COLO668 (cell line): ENCODE results near the gene PIP4K2A.

Experiments
- DNase-seq: peaks from one replicate; lab custom pipeline; 2025; ENCODE audit not compliant: unreplicated experiment; lab: John Stamatoyannopoulos, UW

Gene PIP4K2A

DNA sequence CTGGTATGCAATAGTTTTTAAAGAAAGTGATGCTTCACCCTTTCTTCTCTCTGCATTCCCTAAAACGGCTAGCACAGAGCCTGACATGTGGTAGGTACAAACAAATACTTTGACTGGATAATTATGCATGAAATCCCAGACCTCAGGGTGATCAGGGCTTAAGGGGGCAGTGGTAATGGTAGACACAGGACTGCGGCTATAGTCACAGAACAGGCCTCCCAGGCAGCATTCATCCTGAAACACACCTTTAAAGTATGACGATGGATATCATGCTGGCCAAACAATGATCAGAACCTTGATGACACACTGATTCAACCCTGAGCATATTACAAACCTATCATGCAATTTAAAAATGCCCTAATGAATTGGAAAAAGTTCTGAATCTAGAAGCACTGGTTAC lies 110.8 kb downstream of the PIP4K2A start:
- DNase-seq, result no peak

DNA sequence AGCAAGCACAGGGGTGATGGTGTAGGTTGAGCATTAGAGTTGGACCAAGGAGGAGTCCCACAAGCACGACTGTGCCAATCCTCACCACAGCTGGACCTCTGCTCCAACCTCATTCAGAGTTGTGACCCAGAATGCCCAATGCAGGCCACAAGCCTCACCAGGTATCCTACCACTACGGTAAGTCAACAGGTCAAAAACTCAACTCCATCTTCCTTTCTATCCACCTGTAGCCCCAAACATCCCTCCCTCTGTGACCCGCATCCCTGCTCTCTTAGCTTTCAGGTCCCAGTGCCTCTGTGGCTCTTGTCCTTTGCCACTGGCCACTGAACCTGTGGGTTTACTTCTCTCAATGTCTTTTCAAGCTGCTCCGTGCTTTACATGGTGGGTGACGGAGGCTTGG lies 112.8 kb downstream of the PIP4K2A start:
- DNase-seq, result no peak

GRCh38 chr10:22599636-22600228 lies 114.6 kb downstream of the PIP4K2A start:
- DNase-seq, result no peak

DNA sequence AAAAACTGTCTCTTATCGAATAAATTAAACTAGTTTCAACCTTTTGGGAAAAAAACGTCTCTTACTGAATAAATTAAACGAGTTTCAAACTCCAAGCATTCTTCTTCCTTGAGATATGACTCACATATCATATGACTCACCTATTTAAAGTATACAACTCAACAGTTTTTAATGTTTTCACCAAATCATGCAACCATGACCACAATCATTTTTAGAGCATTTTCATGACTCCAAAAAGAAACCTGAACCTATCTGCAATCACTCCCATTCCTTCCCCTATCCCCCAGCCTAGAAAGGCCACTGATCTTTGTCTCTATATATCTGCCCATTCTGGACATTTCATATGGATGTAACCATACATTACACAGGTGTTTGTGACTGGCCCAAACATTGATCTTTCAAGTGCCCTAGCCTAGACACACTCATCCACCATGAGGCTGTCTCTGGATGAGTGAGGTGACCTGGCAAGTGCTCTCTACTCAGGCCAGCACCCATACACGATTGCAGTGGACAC lies 115.3 kb downstream of the PIP4K2A start:
- DNase-seq, result no peak

DNA sequence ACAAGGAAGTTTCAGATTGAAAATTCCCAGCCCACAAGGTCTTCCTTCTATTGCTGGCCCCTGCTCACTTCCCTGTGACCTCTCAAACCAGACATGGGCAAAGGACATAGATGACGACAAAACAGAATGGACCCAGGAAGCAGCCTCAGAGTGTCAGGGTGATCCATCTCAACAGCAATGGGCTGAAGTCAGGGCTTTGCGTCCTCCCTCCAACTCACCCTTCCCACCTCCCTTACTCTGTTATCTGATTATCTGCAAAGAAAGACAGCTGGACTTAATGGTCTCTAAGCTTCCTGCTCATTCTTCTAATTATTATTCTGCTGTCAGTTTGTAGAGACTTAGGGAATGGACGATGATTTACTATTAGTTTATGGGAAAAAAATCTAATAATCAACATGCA lies 115.9 kb downstream of the PIP4K2A start:
- DNase-seq, result no peak

GRCh38 chr10:22597138-22597537 lies 117.2 kb downstream of the PIP4K2A start:
- DNase-seq, result no peak

- DNase-seq, result no peak
These were observed 120.7 kb downstream of the PIP4K2A start for GRCh38 chr10:22593636-22594198.

- DNase-seq, result peak; percentile 3
These were observed 121.4 kb downstream of the PIP4K2A start for GRCh38 chr10:22593026-22593425.

- no peak for DNase-seq
These were observed 124.4 kb downstream of the PIP4K2A start for GRCh38 chr10:22589851-22590514.

DNA sequence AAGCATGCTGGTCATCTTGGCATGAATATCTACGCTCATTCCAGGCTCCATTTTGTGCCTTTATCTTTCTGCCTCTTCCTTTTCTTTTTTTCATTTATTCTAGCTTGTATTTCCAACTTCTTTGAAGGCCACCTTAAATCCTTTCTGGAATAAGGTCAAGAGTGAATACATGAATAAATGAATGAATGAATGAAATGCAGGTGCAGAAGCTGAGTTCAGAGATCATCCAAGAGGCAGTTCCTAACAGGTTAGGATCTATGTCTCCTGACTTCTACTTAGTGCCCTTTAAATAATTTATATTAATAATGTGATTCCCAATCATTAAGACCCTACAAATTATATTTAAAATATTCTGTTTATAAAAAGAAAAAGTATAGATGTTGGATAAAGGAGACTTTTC lies 125.9 kb downstream of the PIP4K2A start:
- DNase-seq, result no peak

DNA sequence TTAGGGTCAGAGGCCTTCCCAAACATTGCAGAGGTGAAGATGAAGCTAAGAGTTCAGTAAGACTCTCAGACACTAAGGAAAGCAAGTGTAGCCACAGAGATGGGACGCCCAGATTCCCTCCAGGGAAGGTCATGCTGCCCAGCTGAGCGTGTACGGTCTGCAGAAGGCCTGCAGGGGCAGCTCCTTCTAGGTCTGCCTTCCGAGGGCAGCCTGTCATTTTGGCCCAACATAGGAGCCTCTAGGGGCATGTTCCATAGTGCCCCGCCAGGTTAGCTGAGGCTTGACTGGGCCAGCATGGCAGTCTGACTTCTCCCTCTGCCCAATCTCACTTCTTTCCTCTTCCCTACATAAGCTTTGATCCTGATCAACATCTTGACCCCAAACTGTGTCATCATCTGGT lies 130.7 kb downstream of the PIP4K2A start:
- no peak for DNase-seq

GRCh38 chr10:22581461-22581860 lies 132.9 kb downstream of the PIP4K2A start:
- no peak for DNase-seq

GRCh38 chr10:22580711-22581110 lies 133.7 kb downstream of the PIP4K2A start:
- DNase-seq, result peak; percentile 56

DNA sequence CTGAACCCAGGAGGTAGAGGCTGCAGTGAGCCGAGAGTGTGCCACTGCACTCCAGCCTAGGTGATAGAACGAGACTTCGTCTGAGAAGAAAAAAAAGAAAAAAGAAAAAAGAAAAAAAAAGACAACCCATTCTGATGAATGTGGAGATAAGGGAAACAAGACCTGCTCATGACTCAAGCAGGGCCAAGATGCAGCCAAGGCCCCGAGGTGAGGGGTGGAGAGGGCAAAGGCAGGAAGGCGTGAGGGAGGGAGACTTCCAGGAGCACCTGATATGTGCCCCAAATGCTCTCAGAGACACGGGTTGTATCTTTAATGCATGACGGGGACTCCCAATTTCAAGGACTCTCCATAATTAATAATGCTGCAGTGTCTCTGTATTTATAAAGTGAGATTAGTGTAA lies 134.6 kb downstream of the PIP4K2A start:
- DNase-seq, result no peak

- DNase-seq, result peak; percentile 5
These were observed 140.4 kb downstream of the PIP4K2A start for GRCh38 chr10:22573820-22574569.

- no peak for DNase-seq
These were observed 143.5 kb downstream of the PIP4K2A start for GRCh38 chr10:22570733-22571430.

- no peak for DNase-seq
These were observed 144.1 kb downstream of the PIP4K2A start for GRCh38 chr10:22570234-22570633.

- no peak for DNase-seq
These were observed 145.4 kb downstream of the PIP4K2A start for GRCh38 chr10:22568928-22569327.

GRCh38 chr10:22564060-22564459 lies 150.3 kb downstream of the PIP4K2A start:
- no peak for DNase-seq

GRCh38 chr10:22561909-22562308 lies 152.5 kb downstream of the PIP4K2A start:
- no peak for DNase-seq

- no peak for DNase-seq
These were observed 153.5 kb downstream of the PIP4K2A start for GRCh38 chr10:22560913-22561239.
